Measurements from ENCODE around the gene TNFRSF8. TPM values are rescaled to one million over a fixed set of nuclear protein-coding genes. Genes with fewer than 3 reads are reported as not detected.

The TNFRSF8 gene
- total and polyA plus RNA-seq, 2 of the 13 experiments (the other 11 are each of a cell fraction or from before 2014, with no cell fraction given) = not detected

DNA sequence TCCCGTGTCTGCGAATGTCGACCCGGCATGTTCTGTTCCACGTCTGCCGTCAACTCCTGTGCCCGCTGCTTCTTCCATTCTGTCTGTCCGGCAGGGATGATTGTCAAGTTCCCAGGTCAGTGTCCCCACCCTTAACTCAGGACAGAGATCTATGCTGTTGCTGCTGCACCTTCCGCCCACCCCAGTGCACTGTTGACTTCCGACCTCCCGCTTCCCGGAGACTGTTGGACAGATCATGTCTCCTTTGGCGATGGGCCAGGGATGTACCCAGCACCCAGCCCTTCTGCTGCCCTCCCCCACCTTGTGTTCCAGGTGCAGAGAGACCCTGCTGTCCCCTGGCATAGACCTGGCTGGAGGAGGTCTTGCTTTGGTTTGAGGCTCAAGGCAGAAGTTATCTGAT, 41.3 kb downstream of the TNFRSF8 start (continued):
- TF ChIP-seq ZNF33A (CRISPR knock-in tag; IDR thresholded peaks at IDR 0.05; ENCODE audit: borderline replicate concordance) = no peak
- TF ChIP-seq, protein P1, sequence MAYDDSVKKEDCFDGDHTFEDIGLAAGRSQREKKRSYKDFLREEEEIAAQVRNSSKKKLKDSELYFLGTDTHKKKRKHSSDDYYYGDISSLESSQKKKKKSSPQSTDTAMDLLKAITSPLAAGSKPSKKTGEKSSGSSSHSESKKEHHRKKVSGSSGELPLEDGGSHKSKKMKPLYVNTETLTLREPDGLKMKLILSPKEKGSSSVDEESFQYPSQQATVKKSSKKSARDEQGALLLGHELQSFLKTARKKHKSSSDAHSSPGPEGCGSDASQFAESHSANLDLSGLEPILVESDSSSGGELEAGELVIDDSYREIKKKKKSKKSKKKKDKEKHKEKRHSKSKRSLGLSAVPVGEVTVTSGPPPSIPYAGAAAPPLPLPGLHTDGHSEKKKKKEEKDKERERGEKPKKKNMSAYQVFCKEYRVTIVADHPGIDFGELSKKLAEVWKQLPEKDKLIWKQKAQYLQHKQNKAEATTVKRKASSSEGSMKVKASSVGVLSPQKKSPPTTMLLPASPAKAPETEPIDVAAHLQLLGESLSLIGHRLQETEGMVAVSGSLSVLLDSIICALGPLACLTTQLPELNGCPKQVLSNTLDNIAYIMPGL (CRISPR knock-in tag; IDR thresholded peaks at IDR 0.05; ENCODE audit: borderline replicate concordance in 1 of 2, low read depth in 1 of 2) = no peak
- no peak for TF ChIP-seq ZNF616 (CRISPR knock-in tag; IDR thresholded peaks at IDR 0.05; ENCODE audit: low read depth)
- no peak for TF ChIP-seq ARID3A (IDR thresholded peaks at IDR 0.05; ENCODE audit: low read depth, low read length)
- TF ChIP-seq MLX (CRISPR knock-in tag; IDR thresholded peaks at IDR 0.05) = no peak
- TF ChIP-seq YEATS4 (CRISPR knock-in tag; IDR thresholded peaks at IDR 0.05; ENCODE audit: borderline replicate concordance) = no peak
- no peak for TF ChIP-seq ZNF619 (CRISPR knock-in tag; IDR thresholded peaks at IDR 0.05)
- TF ChIP-seq MAFK (conservative IDR thresholded peaks at IDR 0.05 in 1 of 2, IDR thresholded peaks at IDR 0.05 in 1 of 2; ENCODE audit: low read length in 2 of 2) = no peak

DNA sequence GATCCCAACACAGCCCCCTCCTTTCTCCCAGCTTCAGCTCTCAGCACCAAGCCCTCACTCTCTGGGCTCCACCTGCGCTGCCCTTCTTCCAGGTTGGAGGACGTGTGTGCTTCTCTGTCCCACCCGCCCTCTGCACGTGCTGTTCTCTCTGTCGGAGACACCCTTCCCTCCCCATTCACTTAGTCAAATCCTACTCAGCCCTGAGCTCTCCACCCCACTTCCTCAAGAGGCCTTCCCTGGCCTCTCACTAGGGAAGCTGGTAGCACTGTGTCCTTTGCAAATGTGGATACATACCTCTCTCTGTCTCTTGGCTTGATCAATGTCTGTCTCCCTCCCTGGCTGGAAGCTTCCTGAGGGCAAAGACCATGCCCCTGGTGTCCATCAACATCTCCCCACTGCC, 43.0 kb downstream of the TNFRSF8 start:
- H3K4me2 ChIP-seq (ENCODE audit: low read depth, low read length) = no peak overlapping the region
- WGBS (ENCODE audit: low lambda C conversion rate) = 49% methylated on average over 5 of the region's 5 CpGs
- H3K36me3 ChIP-seq (replicated peaks in 1 of 2; ENCODE audit: control insufficient read depth in 1 of 2, insufficient read depth in 2 of 2, low read length in 2 of 2) = no peaks in the 10 kb centered on the region
- ChIA-PET POLR2A (no interaction called here), CTCF (ENCODE audit: low intra/inter-chr PET ratio, low total read pairs) (no interaction called here)
- no peaks in the 10 kb centered on the region for H3K9me3 ChIP-seq (ENCODE audit: low read length)
- TF ChIP-seq TOE1 (CRISPR knock-in tag; IDR thresholded peaks at IDR 0.05) = no peak
- TF ChIP-seq RXRB (CRISPR knock-in tag; IDR thresholded peaks at IDR 0.05; ENCODE audit: borderline replicate concordance) = no peak
- TF ChIP-seq DMAP1 (CRISPR knock-in tag; IDR thresholded peaks at IDR 0.05) = no peak
- TF ChIP-seq, protein P1 (CRISPR knock-in tag; IDR thresholded peaks at IDR 0.05; ENCODE audit: borderline replicate concordance in 1 of 2, low read depth in 1 of 2) = no peak
- TF ChIP-seq, protein P2, sequence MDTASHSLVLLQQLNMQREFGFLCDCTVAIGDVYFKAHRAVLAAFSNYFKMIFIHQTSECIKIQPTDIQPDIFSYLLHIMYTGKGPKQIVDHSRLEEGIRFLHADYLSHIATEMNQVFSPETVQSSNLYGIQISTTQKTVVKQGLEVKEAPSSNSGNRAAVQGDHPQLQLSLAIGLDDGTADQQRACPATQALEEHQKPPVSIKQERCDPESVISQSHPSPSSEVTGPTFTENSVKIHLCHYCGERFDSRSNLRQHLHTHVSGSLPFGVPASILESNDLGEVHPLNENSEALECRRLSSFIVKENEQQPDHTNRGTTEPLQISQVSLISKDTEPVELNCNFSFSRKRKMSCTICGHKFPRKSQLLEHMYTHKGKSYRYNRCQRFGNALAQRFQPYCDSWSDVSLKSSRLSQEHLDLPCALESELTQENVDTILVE (CRISPR knock-in tag; IDR thresholded peaks at IDR 0.05) = no peak
- no peak for TF ChIP-seq ZNF24 (IDR thresholded peaks at IDR 0.05)
- no peak for TF ChIP-seq RFX3 (CRISPR knock-in tag; IDR thresholded peaks at IDR 0.05)
- FAIRE-seq (no peak), ATAC-seq (no peak), DNase-seq (ENCODE audit: low spot score) (no peak)
- H2AFZ ChIP-seq (ENCODE audit: low read length) = no peak overlapping the region
- no peak overlapping the region for H3K4me3 ChIP-seq (replicated peaks in 1 of 3; ENCODE audit: insufficient read depth in 1 of 3, low read depth in 2 of 3, low read length in 3 of 3)
- no peaks in the 10 kb centered on the region for H3K4me1 ChIP-seq (ENCODE audit: insufficient read depth, low read length)
- in situ Hi-C loops (cut with HindIII; ENCODE audit: extremely low pct_ligation_motif_present, low pct_unique_long_range_greater_than_20kb) (loop anchor here (25.0 kb wide), 1 partner anchor 556 kb away; no protein-coding TSS in a partner anchor), intact Hi-C loops (cut with micrococcal nuclease; ENCODE audit: unreplicated experiment) (no loop called here)
- peaks cover 3 to 44% of the 10 kb centered on the region in 2 experiments; a peak in 4 of 5 replicates for H3K27me3 ChIP-seq (ENCODE audit: control insufficient read depth in 1 of 2, insufficient read depth in 2 of 2, low read length in 2 of 2)
- H3K79me2 ChIP-seq (ENCODE audit: insufficient read depth, low read length) = no peaks in the 10 kb centered on the region
- no peak overlapping the region for H3K9ac ChIP-seq (ENCODE audit: insufficient read depth, low read depth, low read length)
- H3K27ac ChIP-seq (ENCODE audit: extremely low read length, insufficient read depth, low read length) = no peak overlapping the region
- H4K20me1 ChIP-seq (ENCODE audit: insufficient read depth, low read length) = no peaks in the 10 kb centered on the region
- BruUV-seq (replicated peaks) = no TSS peak
